ENCODE data around the gene VPREB3. TPM values are rescaled to one million over a fixed set of nuclear protein-coding genes. Genes with fewer than 3 reads are reported as not detected.

Gene VPREB3
- polyA plus RNA-seq, 1 donor (not counting 4 experiments of a cell fraction or from before 2014, with no cell fraction given), result not detected

DNA sequence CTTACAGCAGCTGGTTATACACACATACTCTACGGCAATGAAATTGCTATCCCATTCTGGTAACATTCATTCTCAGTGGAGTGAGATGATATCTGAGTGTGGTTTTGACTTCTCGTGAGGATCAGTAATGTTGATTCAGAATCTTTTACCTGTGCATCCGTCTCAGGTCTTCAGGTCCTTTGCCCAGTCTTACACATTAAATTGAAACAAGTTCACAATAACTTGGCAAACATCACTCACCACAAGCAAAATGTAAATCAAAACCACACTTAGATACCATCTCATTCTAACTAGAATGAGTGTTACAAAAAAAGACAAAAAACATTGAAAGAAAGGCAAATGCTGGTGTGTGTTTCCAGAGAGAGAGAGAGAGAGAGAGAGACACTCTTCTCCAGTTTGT is 49.4 kb downstream of the VPREB3 start:
- no peak overlapping the region for H3K4me2 ChIP-seq (ENCODE audit: control insufficient read depth, extremely low read depth, insufficient read depth, low read depth, low read length)
- peaks cover 10% of the 10 kb centered on the region for H3K79me2 ChIP-seq (ENCODE audit: control insufficient read depth, insufficient read depth, low read length)
- dilution Hi-C loops (cut with MboI; ENCODE audit: extremely low pct_ligation_motif_present, low sequenced_read_pairs), result no loop called here
- DNase-seq (ENCODE audit: low read depth, low spot score) (no peak), FAIRE-seq (no peak)
- TF ChIP-seq, protein P1, sequence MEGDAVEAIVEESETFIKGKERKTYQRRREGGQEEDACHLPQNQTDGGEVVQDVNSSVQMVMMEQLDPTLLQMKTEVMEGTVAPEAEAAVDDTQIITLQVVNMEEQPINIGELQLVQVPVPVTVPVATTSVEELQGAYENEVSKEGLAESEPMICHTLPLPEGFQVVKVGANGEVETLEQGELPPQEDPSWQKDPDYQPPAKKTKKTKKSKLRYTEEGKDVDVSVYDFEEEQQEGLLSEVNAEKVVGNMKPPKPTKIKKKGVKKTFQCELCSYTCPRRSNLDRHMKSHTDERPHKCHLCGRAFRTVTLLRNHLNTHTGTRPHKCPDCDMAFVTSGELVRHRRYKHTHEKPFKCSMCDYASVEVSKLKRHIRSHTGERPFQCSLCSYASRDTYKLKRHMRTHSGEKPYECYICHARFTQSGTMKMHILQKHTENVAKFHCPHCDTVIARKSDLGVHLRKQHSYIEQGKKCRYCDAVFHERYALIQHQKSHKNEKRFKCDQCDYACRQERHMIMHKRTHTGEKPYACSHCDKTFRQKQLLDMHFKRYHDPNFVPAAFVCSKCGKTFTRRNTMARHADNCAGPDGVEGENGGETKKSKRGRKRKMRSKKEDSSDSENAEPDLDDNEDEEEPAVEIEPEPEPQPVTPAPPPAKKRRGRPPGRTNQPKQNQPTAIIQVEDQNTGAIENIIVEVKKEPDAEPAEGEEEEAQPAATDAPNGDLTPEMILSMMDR (optimal IDR thresholded peaks at IDR 0.05 in 1 of 3, IDR thresholded peaks at IDR 0.05 in 1 of 3, conservative IDR thresholded peaks at IDR 0.05 in 1 of 3; ENCODE audit: extremely low read depth in 1 of 3, insufficient read depth in 2 of 3, low read length in 3 of 3), result no peak
- no peak for TF ChIP-seq EZH2 (IDR thresholded peaks at IDR 0.05; ENCODE audit: low read length)
- H3K27me3 ChIP-seq (ENCODE audit: control insufficient read depth, extremely low read depth, insufficient read depth, low read length), result no peaks in the 10 kb centered on the region
- H4K20me1 ChIP-seq (ENCODE audit: control insufficient read depth, extremely low read depth, insufficient read depth, low read length), result no peaks in the 10 kb centered on the region
- no peaks in the 10 kb centered on the region for H3K4me1 ChIP-seq (ENCODE audit: control insufficient read depth, extremely low read depth, insufficient read depth, low read length)
- no peaks in the 10 kb centered on the region for H3K9me3 ChIP-seq (ENCODE audit: control insufficient read depth, low read depth, low read length)
- no peak overlapping the region for H3K4me3 ChIP-seq (ENCODE audit: control insufficient read depth in 2 of 3, extremely low read depth in 1 of 3, insufficient read depth in 2 of 3, low read depth in 1 of 3, low read length in 3 of 3)
- no peaks in the 10 kb centered on the region for H3K9me1 ChIP-seq (ENCODE audit: control insufficient read depth, extremely low read depth, insufficient read depth, low read length)
- no peak overlapping the region for H3K9ac ChIP-seq (ENCODE audit: control insufficient read depth, extremely low read depth, insufficient read depth, low read length)
- peaks cover 29 to 31% of the 10 kb centered on the region in 2 experiments for H3K36me3 ChIP-seq (ENCODE audit: control insufficient read depth in 2 of 2, extremely low read depth in 1 of 2, insufficient read depth in 2 of 2, low read length in 2 of 2)
- H2AFZ ChIP-seq (ENCODE audit: control insufficient read depth, low read length), result no peak overlapping the region
- no peak overlapping the region for H3K27ac ChIP-seq (ENCODE audit: control insufficient read depth, insufficient read depth, low read length)

DNA sequence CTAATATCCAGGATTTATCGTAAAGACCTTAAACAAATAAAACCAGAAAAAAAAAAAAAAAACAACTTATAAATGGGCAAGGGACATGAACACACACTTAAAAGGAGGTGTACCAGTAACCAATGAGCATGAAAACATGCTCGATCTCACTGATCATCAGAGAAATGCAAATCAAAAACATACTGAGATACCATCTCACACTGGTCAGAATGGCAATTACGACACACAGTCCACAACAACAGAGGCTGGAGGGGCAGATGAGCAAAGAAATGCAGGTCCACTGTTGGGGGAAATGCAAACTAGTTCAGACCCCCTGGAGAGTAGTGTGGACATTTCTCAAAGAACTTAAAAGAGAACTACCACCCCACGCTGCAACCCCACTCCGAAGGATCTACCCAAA is 50.2 kb downstream of the VPREB3 start:
- no peaks in the 10 kb centered on the region for H4K20me1 ChIP-seq (ENCODE audit: control insufficient read depth, extremely low read depth, insufficient read depth, low read length)
- peaks cover 22 to 29% of the 10 kb centered on the region in 2 experiments for H3K36me3 ChIP-seq (ENCODE audit: control insufficient read depth in 2 of 2, extremely low read depth in 1 of 2, insufficient read depth in 2 of 2, low read length in 2 of 2)

More for the DNA sequence above, 50.2 kb downstream of the VPREB3 start:
- DNase-seq (ENCODE audit: low read depth, low spot score) (no peak), FAIRE-seq (no peak)
- Histone ChIP-seq H3K4me2 (ENCODE audit: control insufficient read depth, extremely low read depth, insufficient read depth, low read depth, low read length) (no peak overlapping the region), H2AFZ (ENCODE audit: control insufficient read depth, low read length) (no peak overlapping the region), H3K27me3 (ENCODE audit: control insufficient read depth, extremely low read depth, insufficient read depth, low read length) (no peaks in the 10 kb centered on the region), H3K4me3 (ENCODE audit: control insufficient read depth in 2 of 3, extremely low read depth in 1 of 3, insufficient read depth in 2 of 3, low read depth in 1 of 3, low read length in 3 of 3) (no peak overlapping the region), H3K9ac (ENCODE audit: control insufficient read depth, extremely low read depth, insufficient read depth, low read length) (no peak overlapping the region), H3K4me1 (ENCODE audit: control insufficient read depth, extremely low read depth, insufficient read depth, low read length) (no peaks in the 10 kb centered on the region), H3K9me3 (ENCODE audit: control insufficient read depth, low read depth, low read length) (no peaks in the 10 kb centered on the region), H3K27ac (ENCODE audit: control insufficient read depth, insufficient read depth, low read length) (no peak overlapping the region), H3K79me2 (ENCODE audit: control insufficient read depth, insufficient read depth, low read length) (peaks cover 10% of the 10 kb centered on the region), H3K9me1 (ENCODE audit: control insufficient read depth, extremely low read depth, insufficient read depth, low read length) (no peaks in the 10 kb centered on the region)
- TF ChIP-seq EZH2 (IDR thresholded peaks at IDR 0.05; ENCODE audit: low read length), result no peak
- TF ChIP-seq, protein P1 (optimal IDR thresholded peaks at IDR 0.05 in 1 of 3, IDR thresholded peaks at IDR 0.05 in 1 of 3, conservative IDR thresholded peaks at IDR 0.05 in 1 of 3; ENCODE audit: extremely low read depth in 1 of 3, insufficient read depth in 2 of 3, low read length in 3 of 3), result no peak
- dilution Hi-C loops (cut with MboI; ENCODE audit: extremely low pct_ligation_motif_present, low sequenced_read_pairs), result no loop called here

Other genes with a start within 250 kb of the VPREB3 start
- gene IGLL1, start 174.1 kb downstream of the VPREB3 start, polyA plus RNA-seq, result not detected in 3 replicates
- 0.09 to 0.12 TPM in 2 of 3 replicates, not detected in the other for gene DRICH1, start 122.1 kb downstream of the VPREB3 start, polyA plus RNA-seq
- not detected in 3 replicates for gene RGL4, start 63.4 kb downstream of the VPREB3 start, polyA plus RNA-seq
- gene ZNF70, start 3.3 kb downstream of the VPREB3 start, polyA plus RNA-seq, result 0.46 to 0.82 TPM (median 0.55 TPM) in 3 replicates
- 0.06 TPM in 1 of 3 replicates, not detected in the others for gene C22orf15, start 8.6 kb upstream of the VPREB3 start, polyA plus RNA-seq
- gene CHCHD10, start 13.5 kb upstream of the VPREB3 start, polyA plus RNA-seq, result 10.4 to 14.8 TPM (median 10.6 TPM) in 3 replicates
- gene MMP11, start 18.4 kb upstream of the VPREB3 start, polyA plus RNA-seq, result 0.06 to 0.20 TPM (median 0.13 TPM) in 3 replicates
- 70.0 to 108 TPM (median 95.2 TPM) in 3 replicates for gene SMARCB1, start 32.5 kb upstream of the VPREB3 start, polyA plus RNA-seq
- gene DERL3, start 84.6 kb upstream of the VPREB3 start, polyA plus RNA-seq, result 0.01 to 0.42 TPM (median 0.05 TPM) in 3 replicates
- gene SLC2A11, start 103.5 kb upstream of the VPREB3 start, polyA plus RNA-seq, result 5.3 to 9.4 TPM (median 6.0 TPM) in 3 replicates
- gene MIF, start 140.0 kb upstream of the VPREB3 start, polyA plus RNA-seq, result 162 to 812 TPM (median 340 TPM) in 3 replicates
- 15.5 to 22.2 TPM (median 17.9 TPM) in 3 replicates for gene GSTT2B, start 206.8 kb upstream of the VPREB3 start, polyA plus RNA-seq
- gene DDTL, start 212.5 kb upstream of the VPREB3 start, polyA plus RNA-seq, result 0.63 to 1.0 TPM (median 0.72 TPM) in 3 replicates
- gene DDT, start 220.0 kb upstream of the VPREB3 start, polyA plus RNA-seq, result 87.8 to 151 TPM (median 118 TPM) in 3 replicates
- 0.24 to 1.5 TPM (median 0.75 TPM) in 3 replicates for gene GSTT2, start 225.7 kb upstream of the VPREB3 start, polyA plus RNA-seq